IMR-90 (cell line): Measurements from ENCODE around the gene BRAF. TPM values are rescaled to one million over a fixed set of nuclear protein-coding genes. Genes with fewer than 3 reads are reported as not detected.
"Not testable (repeated sequence)": the region's sequence is repeated elsewhere in the genome, so short reads cannot be mapped to it uniquely, and the experiment has no call there.

Experiments used
- ATAC-seq: fragments of 200-7000 bp; cut with Tn5 transposase; 2 replicates; pipeline ENCODE4 v1.9.1; 2020; ENCODE audit warnings: low read depth, mild to moderate bottlenecking, moderate library complexity
- BruUV-seq: library from RNA; stranded (reverse); fragments of 400-500 nt; replicated peaks from 2 replicates; lab custom pipeline; 2021; lab: Mats Ljungman, UMichigan
- CTCF ChIA-PET: fragments of 300-600 bp; formaldehyde crosslinking; extraction: SDS; loops from one replicate; lab custom pipeline; 2021; ENCODE audit warnings: antibody characterized with exemption; lab: Yijun Ruan, JAX
- POLR2A ChIA-PET: fragments of 300-600 bp; sonication (Branson Sonifier 250); formaldehyde crosslinking; loops from one replicate; lab custom pipeline; 2022; ENCODE audit warnings: antibody characterized with exemption; ENCODE audit not compliant: unreplicated experiment; lab: Charles Lee
- DNase-seq: peaks from one replicate; pipeline ENCODE4 v3.0.0; 2013
- H2AFZ ChIP-seq: replicated peaks from 2 replicates; pipeline ENCODE3; 2013; ENCODE audit warnings: low read length, mild to moderate bottlenecking; ENCODE audit not compliant: poor library complexity
- H2AK5ac ChIP-seq: 2 replicates; pipeline ENCODE4 v1.6.1; 2013; ENCODE audit warnings: low read depth, low read length, inconsistent platforms
- H2AK9ac ChIP-seq: replicated peaks from 2 replicates; pipeline ENCODE3; 2013; ENCODE audit warnings: mild to moderate bottlenecking, low read depth, low read length, moderate library complexity; ENCODE audit not compliant: poor library complexity
- H2BK120ac ChIP-seq: 2 replicates; pipeline ENCODE4 v1.6.1; 2013; ENCODE audit warnings: low read depth, low read length, inconsistent platforms
- H2BK15ac ChIP-seq: 3 replicates; pipeline ENCODE4 v1.6.1; 2013; ENCODE audit warnings: low read depth, low read length, inconsistent platforms
- H2BK20ac ChIP-seq: 2 replicates; pipeline ENCODE4 v1.6.1; 2013; ENCODE audit warnings: low read depth, mild to moderate bottlenecking, inconsistent platforms, low read length, moderate library complexity
- H2BK5ac ChIP-seq: 2 replicates; pipeline ENCODE4 v1.6.1; 2013; ENCODE audit warnings: mild to moderate bottlenecking, low read depth, low read length, inconsistent platforms; ENCODE audit not compliant: poor library complexity, severe bottlenecking
- H3K14ac ChIP-seq: replicated peaks from 2 replicates; pipeline ENCODE4 v1.6.1; 2013; ENCODE audit warnings: low read depth, low read length, inconsistent platforms
- H3K18ac ChIP-seq: 2 replicates; pipeline ENCODE4 v1.6.1; 2013; ENCODE audit warnings: low read depth, low read length, control low read depth
- H3K23ac ChIP-seq: 2 replicates; pipeline ENCODE4 v1.6.1; 2013; ENCODE audit warnings: low read depth, low read length, inconsistent platforms
- H3K27ac ChIP-seq: 2 replicates; pipeline ENCODE4 v1.5.1; 2013; ENCODE audit warnings: mild to moderate bottlenecking, control low read depth, low read length; ENCODE audit not compliant: insufficient read depth
- H3K27me3 ChIP-seq: 2 replicates; pipeline ENCODE4 v1.6.1; 2013; ENCODE audit warnings: low read length; ENCODE audit not compliant: control insufficient read depth, insufficient read depth
- H3K36me3 ChIP-seq: 2 replicates; pipeline ENCODE4 v1.6.1; 2013; ENCODE audit warnings: low read length, mixed read lengths; ENCODE audit not compliant: control insufficient read depth, insufficient read depth
- H3K4ac ChIP-seq: 2 replicates; pipeline ENCODE4 v1.6.1; 2013; ENCODE audit warnings: low read depth, low read length, inconsistent platforms
- H3K4me1 ChIP-seq: 2 replicates; pipeline ENCODE4 v1.6.1; 2013; ENCODE audit warnings: low read length, mixed read lengths; ENCODE audit not compliant: control insufficient read depth, insufficient read depth
- H3K4me2 ChIP-seq: 2 replicates; pipeline ENCODE4 v1.6.1; 2013; ENCODE audit warnings: low read depth, mild to moderate bottlenecking, control low read depth, low read length, moderate library complexity
- H3K4me3 ChIP-seq: 2 replicates; pipeline ENCODE4 v1.5.1; 2013; ENCODE audit warnings: low read depth, mild to moderate bottlenecking, control low read depth, low read length, moderate library complexity; ENCODE audit not compliant: insufficient read depth
- H3K56ac ChIP-seq: 2 replicates; pipeline ENCODE4 v1.6.1; 2013; ENCODE audit warnings: low read length, inconsistent platforms; ENCODE audit not compliant: insufficient read depth; ENCODE audit errors: extremely low read depth
- H3K79me1 ChIP-seq, 2 experiments: 2 replicates each; pipeline ENCODE4 v1.6.1; 2013; ENCODE audit warnings: low read length in 2 of 2, inconsistent platforms in 1 of 2, low read depth in 1 of 2
- H3K9ac ChIP-seq: 2 replicates; pipeline ENCODE4 v1.6.1; 2013; ENCODE audit warnings: low read depth, low read length, control low read depth
- H3K9me1 ChIP-seq: 2 replicates; pipeline ENCODE4 v1.6.1; 2013; ENCODE audit warnings: low read length, inconsistent platforms; ENCODE audit not compliant: insufficient read depth
- H3K9me3 ChIP-seq: 2 replicates; pipeline ENCODE4 v1.6.1; 2013; ENCODE audit warnings: low read length; ENCODE audit not compliant: control insufficient read depth, insufficient read depth
- H4K20me1 ChIP-seq: 2 replicates; pipeline ENCODE4 v1.6.1; 2013; ENCODE audit warnings: low read length, inconsistent platforms; ENCODE audit not compliant: insufficient read depth
- H4K5ac ChIP-seq: 2 replicates; pipeline ENCODE4 v1.6.1; 2013; ENCODE audit warnings: mild to moderate bottlenecking, low read depth, low read length, control low read depth
- H4K8ac ChIP-seq, 2 experiments: 2 replicates each; pipeline ENCODE4 v1.6.1; 2013; ENCODE audit warnings: low read depth in 2 of 2, low read length in 2 of 2, control low read depth in 1 of 2, inconsistent platforms in 1 of 2
- H4K91ac ChIP-seq: 2 replicates; pipeline ENCODE4 v1.6.1; 2013; ENCODE audit warnings: low read depth, low read length, inconsistent platforms; ENCODE audit not compliant: insufficient read depth
- WGBS, 2 experiments: methylation state at CpG; one replicate each; pipeline versions ENCODE4 v1.1.5 to v1.1.7; 2013; ENCODE audit warnings: missing lambda C conversion rate in 2 of 2; ENCODE audit not compliant: insufficient read length in 1 of 2; ENCODE audit errors: extremely low coverage in 2 of 2; 5-methylcytosine and 5-hydroxymethylcytosine counted together
- dilution Hi-C: fragments of 300-500 bp; cut with HindIII; formaldehyde crosslinking; loops from one replicate; pipeline ENCODE4 v1.14.3; 2018; ENCODE audit warnings: low sequenced_read_pairs; ENCODE audit not compliant: unreplicated experiment
- in situ Hi-C: fragments of 300-500 bp; cut with MboI; formaldehyde crosslinking; loops from 3 replicates; pipeline ENCODE4 v1.14.3; 2019; ENCODE audit warnings: low sequenced_read_pairs, inconsistent platforms, mixed read lengths
- intact Hi-C: fragments of 100-400 bp; cut with micrococcal nuclease; formaldehyde crosslinking; loops from 2 replicates; pipeline ENCODE4 v1.10.0; 2022
- polyA plus RNA-seq, 3 experiments: library from polyadenylated mRNA; depleted of rRNA; stranded (reverse); fragments of >200 nt; gene quantifications; 2 replicates each; pipeline ENCODE4 v1.2.3, GENCODE V29; 2012; ENCODE audit warnings: low replicate concordance in 1 of 3
- total RNA-seq: library from RNA; depleted of rRNA; stranded (reverse); fragments of >200 nt; gene quantifications from 2 replicates; pipeline ENCODE4 v1.2.3, GENCODE V29; 2012

Gene BRAF
- total and polyA plus RNA-seq, 2 of the 4 experiments (the other 2 are of a cell fraction): 5.7 to 12.9 TPM

GRCh38 chr7:140956997-140957396 lies 32.3 kb upstream of the BRAF start:
- dilution Hi-C loops, H3K36me3 ChIP-seq, H4K8ac ChIP-seq, H4K5ac ChIP-seq, DNase-seq, H3K18ac ChIP-seq, H4K91ac ChIP-seq, H3K14ac ChIP-seq, H2BK15ac ChIP-seq, H3K27me3 ChIP-seq, intact Hi-C loops, H2AK5ac ChIP-seq, H2BK5ac ChIP-seq, H3K23ac ChIP-seq, in situ Hi-C loops, H2BK120ac ChIP-seq, BruUV-seq, H3K4ac ChIP-seq, H3K4me3 ChIP-seq, H3K27ac ChIP-seq, H3K4me1 ChIP-seq, H3K56ac ChIP-seq, H4K20me1 ChIP-seq, H3K9me1 ChIP-seq, H2BK20ac ChIP-seq, POLR2A ChIA-PET, H3K9ac ChIP-seq, H3K79me1 ChIP-seq, H3K4me2 ChIP-seq, H2AFZ ChIP-seq, H3K9me3 ChIP-seq, CTCF ChIA-PET, ATAC-seq, H2AK9ac ChIP-seq: not testable (repeated sequence)
- 85% methylated on average over 10 of the region's 25 CpGs; no CpG with 5 or more reads in 1 of the 2 experiments for WGBS, 2 experiments
